Common myeloid progenitor, CD34-positive (primary cell): ENCODE data around the gene ADD3.
A peak's percentile ranks its signal among the peaks of the same experiment; 100 is the strongest.

Source experiments
- CTCF ChIA-PET: fragments of 350-600 bp; sonication (Branson Sonifier 250); formaldehyde crosslinking; loops from one replicate; lab custom pipeline; 2021; ENCODE audit warnings: antibody characterized with exemption; lab: Charles Lee
- POLR2A ChIA-PET: fragments of 350-600 bp; sonication (Branson Sonifier 250); formaldehyde crosslinking; loops from one replicate; lab custom pipeline; 2021; ENCODE audit warnings: antibody characterized with exemption; lab: Charles Lee
- DNase-seq, 3 donors: peaks; one replicate each; pipeline versions ENCODE4 v3.0.0 to v3.0.0-alpha.2; 2013
- H3K27ac ChIP-seq, 2 experiments: 1 replicate in 1 of 2; 2 replicates in 1 of 2; pipeline ENCODE4 v1.7.0; 2013; ENCODE audit warnings: inconsistent platforms in 2 of 2, low read length in 2 of 2, mild to moderate bottlenecking in 2 of 2, low read depth in 1 of 2, moderate library complexity in 1 of 2; ENCODE audit not compliant: severe bottlenecking in 2 of 2, insufficient read depth in 1 of 2, poor library complexity in 1 of 2
- H3K27me3 ChIP-seq, 5 experiments: replicated peaks in 2 of 5; 1 replicate in 3 of 5; 2 replicates in 2 of 5; pipeline versions ENCODE4 v1.6.1 to v1.7.0; 2013; ENCODE audit warnings: low read length in 4 of 5, mild to moderate bottlenecking in 2 of 5, moderate library complexity in 2 of 5, inconsistent platforms in 1 of 5; ENCODE audit not compliant: insufficient read depth in 5 of 5, control insufficient read depth in 4 of 5
- H3K36me3 ChIP-seq, 4 experiments: 1 replicate in 2 of 4; 2 replicates in 2 of 4; pipeline versions ENCODE4 v1.6.1 to v1.7.0; 2013; ENCODE audit warnings: low read length in 3 of 4, control low read depth in 1 of 4, mild to moderate bottlenecking in 1 of 4; ENCODE audit not compliant: control insufficient read depth in 4 of 4, insufficient read depth in 4 of 4
- H3K4me1 ChIP-seq, 4 experiments: 1 replicate in 3 of 4; 2 replicates in 1 of 4; pipeline versions ENCODE4 v1.6.1 to v1.7.1; 2013; ENCODE audit warnings: low read length in 3 of 4, mild to moderate bottlenecking in 3 of 4, control low read depth in 1 of 4, inconsistent platforms in 1 of 4, moderate library complexity in 1 of 4; ENCODE audit not compliant: control insufficient read depth in 4 of 4, insufficient read depth in 4 of 4; ENCODE audit errors: control extremely low read depth in 1 of 4
- H3K4me3 ChIP-seq, 7 experiments: 1 replicate in 4 of 7; 2 replicates in 3 of 7; pipeline versions ENCODE4 v1.5.1 to v1.7.0; 2013; ENCODE audit warnings: mild to moderate bottlenecking in 7 of 7, low read length in 6 of 7, moderate library complexity in 6 of 7, inconsistent platforms in 2 of 7, low read depth in 2 of 7, control low read depth in 1 of 7; ENCODE audit not compliant: insufficient read depth in 4 of 7, control insufficient read depth in 1 of 7; ENCODE audit errors: extremely low read depth in 1 of 7
- H3K9me3 ChIP-seq, 5 experiments: 1 replicate in 4 of 5; 2 replicates in 1 of 5; pipeline versions ENCODE4 v1.6.1 to v1.7.1; 2013; ENCODE audit warnings: low read length in 4 of 5, mild to moderate bottlenecking in 2 of 5, inconsistent platforms in 1 of 5, low read depth in 1 of 5, moderate library complexity in 1 of 5; ENCODE audit not compliant: control insufficient read depth in 4 of 5, insufficient read depth in 2 of 5; ENCODE audit errors: control extremely low read depth in 1 of 5
- WGBS: methylation state at CpG from one replicate; pipeline ENCODE4 v1.1.5; 2013; ENCODE audit not compliant: insufficient coverage; 5-methylcytosine and 5-hydroxymethylcytosine counted together

ADD3 gene

GRCh38 chr10:110078317-110078716 is 70.5 kb downstream of the ADD3 start:
- peaks cover 50 to 88% (median 65%) of the 10 kb centered on the region in 4 experiments for H3K4me1 ChIP-seq

GRCh38 chr10:110081911-110082310 is 74.1 kb downstream of the ADD3 start:
- CTCF ChIA-PET = interaction anchor here (1.0 to 2.3 kb wide), 4 partner anchors 10 to 67 kb away, joined by 3 to 5 read pairs (median 4); no protein-coding TSS in a partner anchor
- peak; percentile 58 to 85 (median 77) for DNase-seq
- peak overlapping the region; percentile 18 to 65 for H3K27ac ChIP-seq

More at GRCh38 chr10:110078317-110078716, 70.5 kb downstream of the ADD3 start:
- peak overlapping the region in 1 of 7 experiments; percentile 44 for H3K4me3 ChIP-seq
- no peak for DNase-seq
- H3K36me3 ChIP-seq = no peaks in the 10 kb centered on the region
- WGBS = no CpG with 5 or more reads among the region's 3 CpGs
- POLR2A ChIA-PET = no interaction called here
- H3K27ac ChIP-seq = no peak overlapping the region
- H3K27me3 ChIP-seq = no peaks in the 10 kb centered on the region
- H3K9me3 ChIP-seq = no peaks in the 10 kb centered on the region
- CTCF ChIA-PET = interaction anchor here (0.9 to 1.5 kb wide), 4 partner anchors 11 to 71 kb away, joined by 3 read pairs; partner anchors contain the start of gene ADD3

DNA sequence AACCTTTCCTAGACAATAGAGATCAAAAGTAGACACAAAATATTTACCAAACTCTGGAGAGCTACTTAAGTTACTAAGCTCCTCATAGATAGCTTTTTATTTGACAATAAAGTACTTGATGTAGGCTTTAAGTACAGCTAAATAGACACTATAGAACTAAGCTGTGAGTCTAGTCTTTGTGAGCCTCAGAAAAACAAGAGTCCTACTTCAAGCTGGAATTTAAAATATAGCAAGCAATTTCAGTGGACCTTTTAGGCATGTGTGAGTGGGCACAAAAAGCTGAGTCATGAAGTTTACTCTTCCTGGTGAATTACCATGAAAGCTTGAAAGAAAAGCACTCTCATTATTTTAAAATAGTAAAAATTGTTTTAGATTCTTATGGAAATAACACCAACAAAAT is 76.1 kb downstream of the ADD3 start:
- Histone ChIP-seq H3K4me1 (peaks cover 23 to 62% (median 32%) of the 10 kb centered on the region in 4 experiments), H3K36me3 (peaks cover 0 to 4% (median 0%) of the 10 kb centered on the region in 4 experiments), H3K9me3 (no peaks in the 10 kb centered on the region), H3K27me3 (no peaks in the 10 kb centered on the region), H3K4me3 (peak overlapping the region in 1 of 7 experiments; percentile 6), H3K27ac (peak overlapping the region in 1 of 2 experiments; percentile 70)
- ChIA-PET CTCF (interaction anchor here (0.9 to 1.6 kb wide), 4 partner anchors 9 to 75 kb away, joined by 3 to 4 read pairs (median 4); no protein-coding TSS in a partner anchor), POLR2A (no interaction called here)
- peak; percentile 40 to 83 (median 75) for DNase-seq

More at GRCh38 chr10:110081911-110082310, 74.1 kb downstream of the ADD3 start:
- H3K27me3 ChIP-seq = no peaks in the 10 kb centered on the region
- peaks cover 0 to 4% (median 0%) of the 10 kb centered on the region in 4 experiments for H3K36me3 ChIP-seq
- H3K4me3 ChIP-seq = peak overlapping the region in 3 of 7 experiments; percentile 13 to 34 (median 19)
- WGBS = 7% methylated on average over 3 of the region's 3 CpGs
- H3K9me3 ChIP-seq = no peaks in the 10 kb centered on the region
- POLR2A ChIA-PET = no interaction called here
- peaks cover 29 to 75% (median 43%) of the 10 kb centered on the region in 4 experiments for H3K4me1 ChIP-seq

GRCh38 chr10:110087682-110088081 is 79.9 kb downstream of the ADD3 start:
- H3K9me3 ChIP-seq = no peaks in the 10 kb centered on the region
- no peaks in the 10 kb centered on the region for H3K27me3 ChIP-seq
- no peak overlapping the region for H3K4me3 ChIP-seq
- WGBS = 93% methylated on average over 3 of the region's 4 CpGs
- peaks cover 5 to 37% (median 17%) of the 10 kb centered on the region in 4 experiments for H3K4me1 ChIP-seq
- peaks cover 0 to 4% (median 0%) of the 10 kb centered on the region in 4 experiments for H3K36me3 ChIP-seq
- ChIA-PET CTCF (interaction anchor here (1.0 to 1.6 kb wide), 3 partner anchors 9 to 77 kb away, joined by 3 read pairs; no protein-coding TSS in a partner anchor), POLR2A (no interaction called here)
- no peak for DNase-seq
- H3K27ac ChIP-seq = no peak overlapping the region

DNA sequence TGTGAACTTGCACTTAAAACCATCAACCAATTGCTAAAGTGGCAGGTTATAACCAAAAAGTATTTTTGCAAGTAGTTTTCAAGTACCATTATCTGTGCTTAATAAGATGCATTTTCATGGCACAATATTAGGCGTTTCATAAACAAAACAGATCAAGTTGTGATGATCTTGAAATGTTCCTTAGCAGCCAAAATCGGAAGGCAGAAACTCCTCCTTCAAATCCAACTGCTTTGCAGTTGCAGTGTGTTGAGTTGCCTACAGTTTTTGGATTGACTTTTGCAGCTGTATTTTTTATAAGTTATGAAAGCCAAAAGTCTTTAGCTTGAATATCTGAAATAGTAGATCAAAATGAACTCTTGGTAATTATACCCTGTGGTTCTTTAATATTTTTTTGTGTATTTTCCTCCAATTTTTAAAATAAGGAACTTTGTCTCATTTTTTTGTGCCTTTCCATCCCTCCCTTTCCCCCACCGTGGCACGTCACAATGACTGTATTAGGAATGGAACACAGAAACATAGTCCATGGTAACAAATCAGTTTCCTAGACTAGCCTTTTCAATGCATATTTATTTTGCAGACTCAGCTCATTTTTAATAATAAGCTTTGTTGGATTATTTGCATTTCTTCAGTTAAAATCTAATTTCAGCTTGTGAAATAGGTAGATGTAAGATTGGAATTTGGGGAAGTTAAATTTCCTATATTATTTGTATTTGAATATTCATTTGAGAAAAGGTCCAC is 80.8 kb downstream of the ADD3 start:
- peaks cover 4 to 33% (median 15%) of the 10 kb centered on the region in 4 experiments for H3K4me1 ChIP-seq
- H3K36me3 ChIP-seq = peaks cover 0 to 4% (median 0%) of the 10 kb centered on the region in 4 experiments
- ChIA-PET POLR2A (no interaction called here), CTCF (interaction anchor here (0.6 to 1.6 kb wide), 2 partner anchors 31 to 78 kb away, joined by 3 read pairs; no protein-coding TSS in a partner anchor)
- H3K27me3 ChIP-seq = no peaks in the 10 kb centered on the region
- H3K4me3 ChIP-seq = no peak overlapping the region
- 92% methylated on average over 4 of the region's 4 CpGs for WGBS
- H3K27ac ChIP-seq = no peak overlapping the region
- DNase-seq = no peak
- no peaks in the 10 kb centered on the region for H3K9me3 ChIP-seq

GRCh38 chr10:110091830-110092229 is 84.0 kb downstream of the ADD3 start:
- 80% methylated on average over 1 of the region's 2 CpGs for WGBS
- no peak overlapping the region for H3K4me3 ChIP-seq
- H3K27ac ChIP-seq = no peak overlapping the region
- no peaks in the 10 kb centered on the region for H3K9me3 ChIP-seq
- no peak for DNase-seq
- no peaks in the 10 kb centered on the region for H3K27me3 ChIP-seq
- peaks cover 0 to 18% (median 7%) of the 10 kb centered on the region in 4 experiments for H3K4me1 ChIP-seq
- ChIA-PET CTCF (no interaction called here), POLR2A (no interaction called here)
- no peaks in the 10 kb centered on the region for H3K36me3 ChIP-seq

- Histone ChIP-seq H3K36me3 (peaks cover 0 to 2% (median 0%) of the 10 kb centered on the region in 4 experiments), H3K4me1 (peaks cover 0 to 13% (median 5%) of the 10 kb centered on the region in 4 experiments), H3K9me3 (no peaks in the 10 kb centered on the region), H3K27ac (no peak overlapping the region), H3K27me3 (no peaks in the 10 kb centered on the region), H3K4me3 (no peak overlapping the region)
- ChIA-PET POLR2A (no interaction called here), CTCF (interaction anchor here (2.0 kb wide), 1 partner anchor 12 kb away, joined by 5 read pairs; no protein-coding TSS in a partner anchor)
- no peak for DNase-seq
- WGBS = no CpG with 5 or more reads among the region's 2 CpGs
Observed at GRCh38 chr10:110093722-110094121, 85.9 kb downstream of the ADD3 start.
